Cardiac septum (tissue), 1 donor: ENCODE measurements around the gene REG3G. TPM values are rescaled to one million over a fixed set of nuclear protein-coding genes. Genes with fewer than 3 reads are reported as not detected.

Experiments
- DNase-seq: peaks from one replicate; pipeline ENCODE4 v3.0.0-alpha.2; 2020; ENCODE audit warnings: low spot score
- intact Hi-C: fragments of 100-400 bp; cut with DNase I; formaldehyde crosslinking; loops from one replicate; pipeline ENCODE4 v1.14.0; 2022
- long read RNA-seq: library from polyadenylated mRNA; unstranded; transcript quantifications from one replicate; pipeline ENCODE4 v2.0.0, GENCODE V29; 2021
- total RNA-seq: library from RNA; stranded (reverse); fragmentation: NEBNext Ultra II Directional; extraction: Animal tissue kit (Norgen Biotek cat#: 25700); gene quantifications from one replicate; pipeline ENCODE4 v1.2.1, GENCODE V29; 2021
- donor health status: DM: no; HTN: no; CAD: no.

The REG3G gene
- total RNA-seq: not detected
- long read RNA-seq: 0 reads

DNA sequence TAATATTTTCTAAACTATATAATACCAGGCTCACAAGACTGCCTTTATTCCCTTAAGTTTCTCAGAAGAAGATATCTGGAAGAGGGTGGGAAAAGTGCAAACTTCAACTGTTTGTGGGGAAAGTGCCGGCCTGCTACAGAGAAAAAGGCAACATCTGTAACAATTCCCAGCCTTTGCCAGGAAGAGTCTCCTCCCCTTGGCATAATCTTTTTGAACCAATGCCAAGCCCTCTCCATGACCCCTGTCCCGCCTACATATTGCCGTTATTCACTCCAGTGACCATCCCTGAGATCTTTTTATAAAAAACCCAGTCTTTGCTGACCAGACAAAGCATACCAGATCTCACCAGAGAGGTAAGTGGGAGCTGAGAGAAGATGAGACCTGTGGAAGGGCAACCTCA is at the start of gene REG3G:
Gene REG3G (plus strand): TSS at position 282 of the 400 bp plus-strand sequence. CDS start 392 bp downstream, outside the sequence.
- intact Hi-C loops: no loop called here
- DNase-seq: no peak

DNA sequence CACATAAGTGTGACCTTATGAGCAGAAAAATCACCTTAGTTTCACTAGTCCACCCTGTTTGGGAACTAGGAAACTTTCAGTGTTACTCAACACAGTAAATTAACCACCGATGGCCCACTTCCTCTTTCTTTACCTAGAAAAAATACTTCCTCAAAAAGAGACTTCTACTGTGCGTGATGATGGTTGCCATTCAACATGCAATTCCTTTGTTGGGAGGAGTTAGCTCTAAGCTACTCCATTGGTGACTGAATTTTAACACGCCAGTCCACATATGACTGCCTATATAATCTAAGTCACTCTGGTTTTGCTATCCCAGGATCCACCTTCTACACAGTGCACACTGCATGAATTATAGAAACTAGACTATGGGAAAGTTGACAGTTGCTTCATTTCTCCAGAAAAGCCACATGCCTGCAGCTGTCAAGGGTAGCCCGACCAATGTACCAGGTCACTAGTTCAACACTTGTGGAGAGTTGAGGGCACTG is 47.8 kb upstream of the REG3G start:
- no peak for DNase-seq
- intact Hi-C loops: no loop called here

DNA sequence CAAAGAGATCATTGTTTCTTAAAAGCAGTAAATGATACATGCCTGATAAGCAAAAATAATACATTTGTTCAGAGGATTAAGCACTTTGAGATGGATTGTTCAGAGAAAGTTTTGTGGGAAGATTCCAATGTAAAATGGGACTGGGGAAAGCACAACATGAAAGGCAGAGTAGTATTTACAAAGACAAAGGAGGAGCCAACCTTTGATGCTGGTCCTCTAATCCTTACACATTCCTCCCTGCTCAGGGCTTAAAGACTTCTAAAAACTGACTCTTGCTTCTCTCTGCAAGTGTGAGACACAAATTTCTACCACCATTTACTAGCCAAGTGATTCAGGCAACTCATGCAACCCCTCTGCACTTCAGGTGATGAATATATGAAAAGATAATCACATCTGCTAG is 47.2 kb upstream of the REG3G start:
- intact Hi-C loops: no loop called here
- no peak for DNase-seq

DNA sequence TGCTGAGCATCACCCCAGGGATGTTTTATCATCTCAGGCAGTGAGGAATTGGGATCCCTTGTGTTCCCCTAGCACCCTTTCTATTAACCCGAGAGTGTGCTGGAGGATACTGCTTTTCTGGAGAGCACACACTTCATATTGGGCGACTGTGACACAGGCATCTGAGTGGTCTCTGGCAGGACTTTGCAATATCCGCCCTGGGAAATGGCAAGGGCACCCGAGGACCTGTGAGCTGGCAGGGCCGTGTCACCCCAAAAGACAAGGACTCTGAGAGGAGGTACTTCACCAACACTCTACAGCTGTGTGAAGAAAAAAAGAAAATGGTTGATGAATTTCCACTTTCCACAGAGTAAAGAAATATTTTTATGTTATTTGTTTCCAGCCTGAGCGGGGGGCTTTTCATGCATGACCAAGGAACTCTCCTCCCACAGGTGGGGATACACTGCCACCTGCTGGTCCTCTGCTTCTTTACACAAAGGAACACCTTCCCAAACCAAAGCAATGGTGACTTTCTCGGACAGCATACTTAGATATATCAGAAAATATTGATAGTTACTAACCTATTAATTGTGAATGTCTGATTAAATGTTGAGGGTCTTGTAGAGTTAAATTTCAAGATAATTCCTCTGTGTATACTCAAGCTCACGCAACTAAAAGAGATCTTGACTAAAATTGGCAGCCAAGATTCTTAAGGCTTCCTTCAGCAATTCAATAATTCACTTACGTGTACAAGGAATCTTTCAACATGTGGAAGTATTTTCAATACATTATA is 45.9 kb upstream of the REG3G start:
- intact Hi-C loops: no loop called here
- no peak for DNase-seq

DNA sequence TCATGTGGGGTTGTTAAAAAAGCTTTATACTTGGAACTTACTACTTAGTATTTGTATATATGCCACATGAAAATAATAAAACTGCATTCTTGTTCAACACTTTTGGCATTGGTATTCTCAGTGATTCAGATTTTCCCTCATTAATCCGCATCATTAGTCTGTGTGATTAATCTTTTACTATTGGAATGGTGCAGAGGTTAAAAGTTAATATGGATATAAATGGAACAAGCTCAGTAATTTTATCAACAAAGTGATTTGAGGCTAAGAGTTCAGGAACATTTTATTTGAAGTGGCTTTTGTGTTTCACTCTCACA is 45.4 kb upstream of the REG3G start:
- intact Hi-C loops: no loop called here
- DNase-seq: no peak

DNA sequence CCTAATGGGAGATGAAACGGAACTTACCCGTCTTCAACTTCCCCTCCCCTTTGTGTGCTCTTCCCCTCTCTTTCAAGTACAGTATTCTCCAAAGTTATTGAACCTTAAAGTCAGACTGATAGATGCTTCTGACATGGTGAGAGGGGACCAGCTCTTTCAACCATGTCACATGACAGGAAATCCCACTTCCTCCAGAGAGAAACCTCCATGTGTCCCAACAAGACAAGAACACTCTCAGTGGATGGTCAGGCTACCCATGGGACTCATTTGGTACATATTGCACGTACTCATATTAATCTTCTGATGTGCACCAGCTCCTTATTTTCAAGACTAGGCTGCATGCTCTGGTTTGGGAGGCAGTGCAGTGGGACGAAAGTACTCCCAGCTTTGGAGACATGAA is 44.6 kb upstream of the REG3G start:
- intact Hi-C loops: no loop called here
- DNase-seq: no peak

DNA sequence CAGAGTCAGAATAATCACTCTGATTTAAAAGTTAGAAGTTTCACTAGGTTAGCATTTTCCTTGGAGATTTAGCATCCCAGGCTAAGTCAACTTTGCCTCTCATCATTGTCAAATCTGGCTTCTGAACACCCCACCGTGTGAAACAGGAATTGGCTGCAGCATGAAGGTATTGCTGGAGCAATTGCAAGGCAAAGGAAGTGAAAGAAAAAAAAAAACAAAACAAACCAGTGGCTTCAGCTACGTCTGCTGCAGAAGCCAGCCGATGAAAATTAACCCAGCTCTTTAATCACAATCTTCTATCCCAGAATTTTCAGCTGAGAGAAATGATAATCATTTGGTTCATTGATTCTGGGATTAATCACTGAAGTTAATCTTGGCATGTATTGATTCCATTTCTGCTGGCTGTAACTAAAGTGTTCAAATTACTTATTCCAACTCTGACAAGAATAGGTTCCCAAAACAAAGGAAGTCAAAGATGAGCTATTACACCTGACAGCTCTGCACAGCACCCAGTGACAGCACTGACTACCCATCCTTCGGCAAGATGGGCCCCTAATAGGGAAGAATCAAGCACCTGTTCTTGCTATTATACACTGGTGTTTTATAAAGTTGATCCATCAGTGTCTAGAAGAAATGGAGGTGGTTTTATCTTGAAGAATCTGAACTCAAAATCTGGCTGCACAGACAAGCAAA is 42.7 kb upstream of the REG3G start:
- DNase-seq: no peak
- intact Hi-C loops: no loop called here

DNA sequence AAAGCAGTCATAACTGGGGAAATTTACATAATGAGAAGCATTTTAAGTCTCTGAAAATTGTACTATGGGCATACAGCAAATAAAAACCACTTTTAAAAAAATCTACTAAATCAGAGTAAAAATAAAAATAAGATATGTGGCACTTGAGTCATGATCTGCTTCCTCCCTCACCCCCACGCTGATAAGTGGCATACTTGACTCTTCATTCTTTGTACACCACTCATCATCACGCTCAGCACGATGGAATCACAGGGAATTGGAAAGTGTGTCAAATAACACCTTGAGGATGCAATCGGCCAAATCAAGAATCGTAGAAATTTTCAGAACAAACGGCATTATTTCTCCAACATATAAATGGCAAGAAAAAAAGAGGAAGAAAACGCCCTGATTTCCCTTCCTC is 41.1 kb upstream of the REG3G start:
- intact Hi-C loops: no loop called here
- no peak for DNase-seq

DNA sequence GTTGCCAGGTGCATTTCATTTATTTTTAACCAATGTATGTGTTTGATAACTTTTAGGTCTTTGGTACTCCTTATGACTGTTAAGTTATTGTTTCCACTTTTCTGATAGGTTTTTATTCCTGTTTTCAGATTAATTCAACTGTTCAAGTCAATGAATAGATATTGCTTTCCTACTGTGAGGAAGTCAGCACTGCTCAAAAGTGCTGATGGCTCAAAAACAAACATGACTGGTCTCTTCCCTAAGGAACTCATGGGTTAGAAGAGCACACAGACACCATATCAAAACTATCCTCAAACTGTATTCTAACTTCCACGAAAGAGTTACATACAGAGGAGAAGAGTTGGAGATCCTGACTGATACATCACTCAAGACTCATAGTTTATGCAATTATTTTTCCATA is 39.9 kb upstream of the REG3G start:
- intact Hi-C loops: no loop called here
- DNase-seq: no peak

DNA sequence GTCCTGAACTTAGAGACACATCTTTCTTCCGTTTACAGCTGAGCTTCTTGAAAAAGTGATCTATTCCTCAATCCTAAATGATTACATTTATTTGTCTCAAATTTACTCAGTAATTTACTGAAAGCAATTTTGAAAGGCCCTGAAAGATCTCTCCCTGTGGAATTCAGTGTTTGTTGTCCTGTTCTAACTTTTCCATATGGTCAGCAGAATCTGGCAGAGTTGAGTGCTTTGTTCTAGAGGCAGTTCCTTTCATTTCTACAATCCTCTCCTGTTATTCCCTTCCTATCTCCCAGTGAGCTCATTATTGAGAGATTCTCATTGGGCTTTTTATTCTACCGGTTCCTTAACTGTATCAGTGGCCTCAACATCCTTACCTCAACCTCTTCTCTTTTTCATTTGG is 36.5 kb upstream of the REG3G start:
- no peak for DNase-seq
- intact Hi-C loops: no loop called here

DNA sequence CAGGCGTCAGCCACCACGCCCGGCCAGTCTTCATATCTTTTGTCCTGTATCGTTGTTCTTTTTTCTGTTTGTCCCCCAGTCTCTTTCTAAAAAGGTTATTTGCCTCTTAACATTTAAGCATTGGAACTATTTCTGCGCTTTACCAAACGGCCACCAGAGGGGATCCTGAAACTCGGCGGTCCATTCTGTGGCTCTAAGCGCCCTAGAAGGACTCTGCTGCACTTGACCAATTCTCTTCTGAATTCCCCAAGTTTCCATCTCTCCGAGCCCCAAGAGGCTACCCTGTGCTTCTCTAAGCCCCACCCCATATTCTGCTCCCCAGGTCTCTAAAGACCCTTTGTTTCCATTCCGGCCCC is 33.1 kb upstream of the REG3G start:
- no peak for DNase-seq
- intact Hi-C loops: no loop called here

DNA sequence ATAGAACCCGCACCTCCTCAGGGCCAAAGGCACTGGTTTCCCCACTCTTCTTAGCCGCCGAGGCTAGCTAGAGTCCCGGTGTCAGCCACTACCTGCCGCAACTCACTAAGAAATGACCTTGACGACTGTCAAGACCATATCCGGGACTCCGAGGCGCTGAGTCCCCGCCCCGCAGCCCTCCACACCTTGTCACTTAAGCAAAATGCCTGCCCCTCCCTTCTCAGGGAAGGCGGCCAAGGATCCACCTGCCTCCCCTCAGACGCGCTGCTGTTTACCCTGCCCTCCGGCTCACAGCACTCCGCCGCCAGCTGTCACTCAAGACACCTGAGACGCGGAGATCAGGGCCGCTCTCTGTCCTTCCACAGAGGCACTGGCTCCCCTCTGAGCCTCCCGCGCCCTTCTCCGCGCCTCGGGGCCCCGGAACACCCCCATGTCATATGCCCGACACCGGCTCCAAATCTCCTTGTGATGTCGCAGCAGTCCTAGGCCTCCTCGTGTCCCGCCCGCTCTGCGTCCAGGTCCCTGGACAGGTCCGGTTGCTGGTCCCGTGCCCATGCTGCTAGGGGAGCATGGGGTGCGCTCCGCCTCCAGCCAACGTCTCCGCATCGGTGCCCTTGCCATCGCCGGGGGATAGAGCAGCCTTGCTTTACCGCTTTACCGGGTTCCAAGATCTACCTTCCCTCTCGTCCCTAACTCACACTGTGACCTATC is 32.5 kb upstream of the REG3G start:
- intact Hi-C loops: no loop called here

DNA sequence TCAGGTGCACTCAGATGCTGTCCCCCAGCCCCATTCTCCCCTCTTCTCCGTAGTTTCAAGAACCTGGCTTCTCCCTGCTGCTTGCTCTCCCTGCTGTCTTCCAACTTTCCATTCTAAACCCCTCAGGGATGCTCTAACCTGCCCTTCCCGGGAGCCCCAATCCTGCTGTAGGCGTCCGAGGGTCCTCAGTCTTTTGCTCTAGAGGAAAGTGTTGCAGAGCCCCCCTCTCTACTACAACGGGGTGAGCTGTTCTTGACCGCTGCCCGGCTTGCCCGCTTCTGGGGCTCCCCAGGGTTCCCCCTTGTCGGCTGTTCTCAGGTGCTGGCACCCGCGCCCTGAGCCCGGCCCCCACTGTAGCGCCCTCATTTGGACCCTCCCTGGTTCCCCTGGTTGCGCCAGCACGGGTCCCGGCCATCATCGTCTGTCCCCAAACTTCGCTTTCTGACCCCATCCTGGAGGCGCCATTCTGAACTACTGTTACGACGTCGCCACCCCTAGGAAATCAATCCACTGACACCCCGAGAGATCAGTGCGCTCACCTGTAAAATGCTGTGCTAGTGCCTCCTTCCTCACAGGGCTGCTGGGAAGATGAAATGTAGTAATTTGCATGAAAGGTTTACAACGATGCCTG is 31.9 kb upstream of the REG3G start:
- no peak for DNase-seq
- intact Hi-C loops: no loop called here

More for the DNA sequence above, 32.5 kb upstream of the REG3G start:
- DNase-seq: no peak

DNA sequence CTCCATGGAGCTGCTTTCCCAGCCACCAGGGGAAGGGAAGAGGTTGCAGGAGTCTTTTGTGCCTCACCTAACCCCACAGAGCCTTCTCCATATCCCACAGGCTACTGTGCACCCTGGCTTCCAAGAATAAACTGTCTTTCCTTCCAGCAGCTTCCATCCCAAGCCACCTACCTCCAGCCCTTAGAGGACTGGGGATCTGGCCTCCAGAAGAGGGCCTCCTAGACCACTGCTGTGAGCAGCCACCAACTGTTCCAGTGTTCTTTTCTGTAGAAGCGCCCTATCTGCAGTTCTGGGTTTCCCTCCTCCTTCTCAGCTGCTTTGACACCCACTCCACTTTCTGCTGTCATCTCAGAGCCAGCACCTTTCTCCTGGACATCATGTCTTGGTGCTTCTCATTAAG is 30.7 kb upstream of the REG3G start:
- no peak for DNase-seq
- intact Hi-C loops: no loop called here

DNA sequence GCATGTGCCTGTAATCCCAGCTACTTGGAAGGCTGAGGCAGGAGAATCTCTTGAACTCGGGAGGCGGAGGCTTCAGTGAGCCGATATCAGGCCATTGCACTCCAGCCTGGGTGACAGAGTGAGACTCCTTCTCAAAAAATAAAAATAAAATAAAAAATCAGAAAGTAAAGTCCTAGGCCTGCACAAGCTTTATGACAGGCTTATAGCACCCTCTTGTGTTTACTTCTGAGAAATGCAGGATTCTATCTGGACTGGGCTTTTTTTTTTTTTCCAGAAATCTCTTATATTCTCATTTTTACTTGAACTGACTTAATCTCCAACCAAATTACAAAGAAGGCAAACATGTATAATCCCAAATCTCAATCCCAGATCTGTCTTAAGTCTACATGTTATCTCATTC is 26.1 kb upstream of the REG3G start:
- intact Hi-C loops: no loop called here
- DNase-seq: no peak

DNA sequence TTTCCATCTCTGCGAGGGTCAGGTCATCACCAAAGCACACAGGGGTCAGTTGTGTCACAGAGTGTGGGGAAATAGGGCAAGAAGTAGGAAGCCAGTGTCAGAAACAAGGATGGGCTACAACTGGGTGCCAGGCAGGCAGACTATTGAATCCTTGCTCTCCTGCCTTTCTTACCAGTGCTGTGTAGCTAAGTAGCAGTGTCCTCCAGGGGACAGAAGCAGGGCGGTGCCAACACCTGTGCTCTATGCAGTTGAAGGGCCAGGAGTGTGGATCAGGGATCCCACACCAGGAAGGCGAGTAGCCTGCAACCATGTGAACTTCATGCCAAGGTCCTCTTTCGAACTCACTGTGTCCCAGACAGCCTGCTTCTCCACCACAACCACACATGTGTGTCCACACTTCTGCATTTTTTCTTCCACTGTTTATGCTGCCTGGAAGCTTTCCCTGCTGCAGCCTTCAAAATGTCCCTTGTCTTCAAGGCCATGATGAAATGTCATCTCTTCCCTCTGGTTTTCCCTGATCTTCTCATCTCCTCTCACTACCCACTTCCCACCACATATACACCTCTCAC is 25.4 kb upstream of the REG3G start:
- DNase-seq: no peak
- intact Hi-C loops: no loop called here

DNA sequence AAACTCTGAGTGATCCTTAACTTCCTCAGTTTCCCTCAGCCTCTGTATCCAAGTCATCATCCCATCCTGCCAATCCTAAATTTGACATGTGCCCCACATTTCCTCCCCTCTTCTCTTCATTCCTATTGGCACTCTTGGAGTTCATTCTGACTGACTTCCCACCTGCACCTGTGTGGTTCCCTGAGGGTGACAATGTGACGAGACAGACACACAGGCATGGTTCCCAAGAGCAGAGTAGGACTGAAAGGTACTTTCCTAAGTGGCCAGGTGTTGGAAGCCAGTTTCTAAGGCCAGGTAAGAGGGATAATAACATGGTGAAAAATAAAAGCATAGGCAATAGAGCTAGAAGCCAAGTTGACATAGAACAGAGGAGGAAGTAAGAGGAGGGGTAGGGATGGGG is 24.2 kb upstream of the REG3G start:
- DNase-seq: no peak
- intact Hi-C loops: no loop called here

DNA sequence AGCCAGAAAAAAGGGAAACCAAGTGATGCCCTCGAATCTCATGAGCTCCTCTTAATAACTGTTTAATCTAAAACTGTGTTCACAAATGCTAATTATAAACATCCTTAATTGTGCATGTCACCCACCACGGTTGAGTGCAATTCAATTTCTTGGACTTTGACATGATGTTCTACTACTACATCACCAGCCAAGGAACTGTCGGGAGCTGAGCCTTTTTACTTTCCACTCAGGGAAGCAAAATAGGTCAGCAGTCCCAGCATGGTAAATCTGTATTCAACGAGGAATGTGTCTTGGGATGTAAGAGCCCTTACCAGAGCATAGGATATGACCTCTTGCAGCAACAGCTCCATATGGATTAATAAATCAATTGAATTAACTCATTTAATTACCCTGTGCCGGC is 20.8 kb upstream of the REG3G start:
- no peak for DNase-seq
- intact Hi-C loops: no loop called here

DNA sequence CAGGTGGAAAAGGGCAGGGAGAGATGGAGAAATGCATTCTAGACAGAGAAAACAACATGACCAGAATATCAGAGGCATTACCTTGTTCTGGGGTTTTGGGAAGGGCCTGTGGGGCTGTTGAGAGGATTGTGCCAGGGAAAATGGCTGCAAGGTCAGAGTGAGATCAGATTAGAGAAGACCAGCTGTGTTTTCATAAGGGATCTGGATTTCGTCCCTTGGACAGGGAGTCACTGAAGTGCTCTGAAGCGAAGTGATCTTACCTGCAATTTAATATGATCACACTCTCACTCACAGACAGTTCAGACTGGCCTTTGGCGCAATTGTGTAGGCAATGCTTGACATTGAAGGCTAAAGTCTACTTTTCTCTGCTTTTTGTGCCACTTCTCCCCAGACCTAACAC is 20.3 kb upstream of the REG3G start:
- intact Hi-C loops: no loop called here

DNA sequence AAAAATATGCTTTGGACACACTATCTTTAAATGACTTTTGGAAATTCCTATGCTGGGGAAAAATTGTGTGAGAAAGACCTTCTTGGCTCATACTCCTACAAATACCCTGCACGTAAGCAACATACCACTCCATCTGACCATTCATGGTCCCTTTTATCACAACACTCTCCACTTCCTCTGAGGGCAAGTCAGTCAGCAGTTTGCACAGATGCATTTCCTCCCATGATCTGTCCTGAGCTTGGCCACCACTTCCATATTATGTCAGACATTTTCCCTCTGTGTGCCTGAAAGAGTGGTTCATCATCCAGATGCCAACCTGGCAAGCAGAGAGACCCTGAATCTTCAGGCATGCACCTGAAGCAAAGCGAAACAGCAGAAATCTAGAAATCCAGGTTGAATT is 16.1 kb upstream of the REG3G start:
- no peak for DNase-seq
- intact Hi-C loops: no loop called here

More for the DNA sequence above, 20.3 kb upstream of the REG3G start:
- no peak for DNase-seq
